OCI-LY3 (cell line): ENCODE results near the gene ZNF653.

Experiments used
- H2AFZ ChIP-seq: fragments of 200-600, 300-600 bp; shearing (Covaris generic); 2 replicates; pipeline ENCODE4 v1.6.0; 2014; ENCODE audit warnings: antibody characterized with exemption, low read depth, low read length
- H3K27ac ChIP-seq: fragments of 200-600, 300-600 bp; sonication (generic); 2 replicates; pipeline ENCODE4 v1.5.1; 2014; ENCODE audit warnings: mild to moderate bottlenecking, low read length, moderate library complexity, mixed read lengths
- H3K27me3 ChIP-seq: fragments of 200-600, 300-600 bp; sonication (generic); 2 replicates; pipeline ENCODE4 v1.6.1; 2014; ENCODE audit warnings: low read depth, low read length, mixed read lengths
- H3K36me3 ChIP-seq: fragments of 200-600, 300-600 bp; sonication (generic); replicated peaks from 2 replicates; pipeline ENCODE3; 2014; ENCODE audit warnings: low read depth, low read length, mixed read lengths
- H3K4me1 ChIP-seq: fragments of 300-600, 200-600 bp; sonication (generic); 2 replicates; pipeline ENCODE4 v1.6.1; 2014; ENCODE audit warnings: low read length, mixed read lengths
- H3K4me2 ChIP-seq: fragments of 200-600, 300-600 bp; sonication (generic); 2 replicates; pipeline ENCODE4 v1.6.1; 2014; ENCODE audit warnings: low read length, mixed read lengths
- H3K4me3 ChIP-seq: fragments of 300-600, 200-600 bp; sonication (generic); 2 replicates; pipeline ENCODE4 v1.5.1; 2014; ENCODE audit warnings: antibody characterized with exemption, mild to moderate bottlenecking, low read length, moderate library complexity
- H3K79me2 ChIP-seq: fragments of 300-600, 200-600 bp; shearing (Covaris generic); 2 replicates; pipeline ENCODE4 v1.6.1; 2014; ENCODE audit warnings: mild to moderate bottlenecking, low read length, mixed read lengths
- H3K9ac ChIP-seq: fragments of 300-600, 200-600 bp; shearing (Covaris generic); 2 replicates; pipeline ENCODE4 v1.6.0; 2014; ENCODE audit warnings: mild to moderate bottlenecking, low read length, moderate library complexity
- H3K9me3 ChIP-seq: fragments of 200-600, 300-600 bp; shearing (Covaris generic); 2 replicates; pipeline ENCODE4 v1.6.1; 2014; ENCODE audit warnings: low read length, mixed read lengths; ENCODE audit not compliant: insufficient read depth
- H4K20me1 ChIP-seq: fragments of 200-600, 300-600 bp; sonication (generic); 2 replicates; pipeline ENCODE4 v1.6.1; 2016; ENCODE audit warnings: low read length, mixed read lengths; ENCODE audit not compliant: insufficient read depth
- EZH2phosphoT487 ChIP-seq: fragments of 200-600 bp; shearing (Covaris generic); IDR thresholded peaks from 2 replicates; pipeline ENCODE4 v1.6.1; 2018; ENCODE audit warnings: antibody characterized with exemption, mixed run types, low read depth
- TF ChIP-seq, protein P1 (sequence below): fragments of 200-600, 300-600 bp; sonication (generic); IDR thresholded peaks from 2 replicates; pipeline ENCODE4 v1.5.1; 2014; ENCODE audit warnings: antibody characterized with exemption, low read length, low read depth

Gene ZNF653

DNA sequence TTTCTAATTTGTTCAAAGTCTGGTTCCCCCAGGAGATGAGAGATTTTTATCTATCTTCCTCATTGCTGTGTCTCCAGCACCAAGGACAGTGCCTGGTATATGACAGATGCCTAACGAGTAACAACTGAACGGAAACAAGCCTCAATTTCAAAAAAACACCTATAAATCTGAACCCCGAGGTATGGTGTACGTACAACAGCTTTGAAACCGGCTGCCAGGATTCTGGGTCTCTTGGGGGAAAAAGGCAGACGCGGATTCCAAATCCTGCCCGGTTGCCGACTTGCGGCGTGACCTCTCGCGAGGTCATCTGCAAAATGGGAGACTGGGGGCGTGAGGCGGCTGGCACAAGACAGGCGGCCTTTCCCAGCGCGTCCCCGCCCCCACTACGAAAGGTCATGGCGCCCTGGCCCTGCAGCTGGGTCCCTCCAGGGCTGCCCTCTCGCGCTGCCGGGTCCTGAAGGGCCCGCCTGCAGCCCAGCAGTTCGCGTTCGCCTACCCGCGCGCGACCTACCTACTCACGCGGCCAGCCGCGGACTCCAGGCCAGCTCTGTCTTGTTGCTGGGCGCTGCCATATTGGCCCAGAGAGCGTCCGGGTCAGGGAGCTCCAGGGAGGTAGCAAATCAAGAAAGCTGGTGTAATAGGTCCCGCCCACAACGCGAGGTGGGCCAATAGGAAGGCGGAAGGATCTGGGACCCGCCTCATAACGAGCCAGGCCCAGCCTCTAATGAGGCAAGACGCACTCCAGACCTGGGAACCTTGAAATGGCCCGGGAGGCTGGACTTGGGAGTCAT, 23.1 kb upstream of the ZNF653 start, which contains the start of gene ECSIT:
TSS of gene ECSIT (minus strand) at position 584 of the 791 bp plus-strand sequence. CDS start 9,964 bp downstream, outside the sequence.
- Histone ChIP-seq H3K4me1 (peaks cover 7% of the 10 kb centered on the region), H2AFZ (peak within 1 kb of the TSS; percentile 75), H4K20me1 (no peaks in the 10 kb centered on the region), H3K4me3 (peak within 1 kb of the TSS; percentile 88), H3K27ac (peak within 1 kb of the TSS; percentile 57), H3K27me3 (no peaks in the 10 kb centered on the region), H3K36me3 (peaks cover 5% of the 10 kb centered on the region), H3K4me2 (peak within 1 kb of the TSS; percentile 82), H3K9ac (peak within 1 kb of the TSS; percentile 68), H3K9me3 (no peaks in the 10 kb centered on the region), H3K79me2 (peaks cover 20% of the 10 kb centered on the region)
- no peak for TF ChIP-seq EZH2phosphoT487
- TF ChIP-seq, protein P1, sequence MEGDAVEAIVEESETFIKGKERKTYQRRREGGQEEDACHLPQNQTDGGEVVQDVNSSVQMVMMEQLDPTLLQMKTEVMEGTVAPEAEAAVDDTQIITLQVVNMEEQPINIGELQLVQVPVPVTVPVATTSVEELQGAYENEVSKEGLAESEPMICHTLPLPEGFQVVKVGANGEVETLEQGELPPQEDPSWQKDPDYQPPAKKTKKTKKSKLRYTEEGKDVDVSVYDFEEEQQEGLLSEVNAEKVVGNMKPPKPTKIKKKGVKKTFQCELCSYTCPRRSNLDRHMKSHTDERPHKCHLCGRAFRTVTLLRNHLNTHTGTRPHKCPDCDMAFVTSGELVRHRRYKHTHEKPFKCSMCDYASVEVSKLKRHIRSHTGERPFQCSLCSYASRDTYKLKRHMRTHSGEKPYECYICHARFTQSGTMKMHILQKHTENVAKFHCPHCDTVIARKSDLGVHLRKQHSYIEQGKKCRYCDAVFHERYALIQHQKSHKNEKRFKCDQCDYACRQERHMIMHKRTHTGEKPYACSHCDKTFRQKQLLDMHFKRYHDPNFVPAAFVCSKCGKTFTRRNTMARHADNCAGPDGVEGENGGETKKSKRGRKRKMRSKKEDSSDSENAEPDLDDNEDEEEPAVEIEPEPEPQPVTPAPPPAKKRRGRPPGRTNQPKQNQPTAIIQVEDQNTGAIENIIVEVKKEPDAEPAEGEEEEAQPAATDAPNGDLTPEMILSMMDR = no peak

DNA sequence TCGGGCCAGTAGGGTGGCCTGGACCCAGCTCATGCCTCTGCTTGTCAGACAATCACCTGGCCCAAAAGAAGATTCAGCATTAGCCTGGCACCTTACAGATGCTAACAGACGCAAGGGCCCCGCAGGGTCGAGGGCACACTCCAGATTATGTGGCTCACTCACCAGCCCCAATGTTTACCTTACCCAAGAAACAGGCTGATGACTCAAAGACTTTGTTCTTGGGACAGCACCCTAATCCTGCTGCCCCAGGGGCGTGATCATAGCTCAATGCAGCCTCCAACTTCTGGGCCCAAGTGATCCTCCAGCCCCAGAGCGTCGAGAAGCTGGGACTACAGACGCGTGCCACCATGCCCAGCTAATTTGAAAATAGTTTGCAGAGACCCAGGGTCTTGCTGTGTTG, 13.5 kb upstream of the ZNF653 start:
- no peak overlapping the region for H3K4me2 ChIP-seq
- H4K20me1 ChIP-seq = no peaks in the 10 kb centered on the region
- no peak overlapping the region for H3K4me3 ChIP-seq
- H3K9me3 ChIP-seq = no peaks in the 10 kb centered on the region
- no peak overlapping the region for H3K9ac ChIP-seq
- no peak overlapping the region for H2AFZ ChIP-seq
- H3K4me1 ChIP-seq = no peaks in the 10 kb centered on the region
- no peak overlapping the region for H3K27ac ChIP-seq
- peaks cover 16% of the 10 kb centered on the region for H3K36me3 ChIP-seq
- TF ChIP-seq EZH2phosphoT487 = no peak
- TF ChIP-seq, protein P1 = no peak
- H3K27me3 ChIP-seq = no peaks in the 10 kb centered on the region
- H3K79me2 ChIP-seq = no peaks in the 10 kb centered on the region; the same call in 1 of the 2 replicates

DNA sequence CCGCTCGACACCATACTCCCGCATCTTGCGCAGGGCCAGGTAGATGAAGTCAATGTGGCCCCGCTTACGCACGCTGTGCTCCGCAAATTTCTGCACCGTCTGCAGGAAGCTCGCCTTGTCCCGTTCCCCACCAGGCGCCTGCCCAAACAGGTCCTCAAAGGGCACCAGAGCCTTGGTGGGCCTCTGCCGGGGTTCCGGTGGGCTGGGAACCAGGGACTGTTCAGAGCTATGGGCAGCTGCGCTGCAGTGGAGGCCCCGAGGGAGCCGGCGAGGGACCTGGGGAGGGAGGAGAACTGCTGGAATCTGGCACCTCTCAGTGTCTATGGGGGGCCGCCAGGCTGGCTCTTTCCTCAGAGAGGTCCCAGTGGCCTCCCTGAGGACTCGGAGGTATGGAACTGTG, 8.3 kb upstream of the ZNF653 start:
- Histone ChIP-seq H3K27ac (no peak overlapping the region), H2AFZ (no peak overlapping the region), H3K36me3 (peaks cover 10% of the 10 kb centered on the region), H4K20me1 (no peaks in the 10 kb centered on the region), H3K27me3 (no peaks in the 10 kb centered on the region), H3K79me2 (no peaks in the 10 kb centered on the region), H3K4me2 (no peak overlapping the region), H3K4me3 (no peak overlapping the region), H3K9me3 (no peaks in the 10 kb centered on the region), H3K9ac (no peak overlapping the region), H3K4me1 (no peaks in the 10 kb centered on the region)
- TF ChIP-seq, protein P1 = no peak
- TF ChIP-seq EZH2phosphoT487 = no peak

DNA sequence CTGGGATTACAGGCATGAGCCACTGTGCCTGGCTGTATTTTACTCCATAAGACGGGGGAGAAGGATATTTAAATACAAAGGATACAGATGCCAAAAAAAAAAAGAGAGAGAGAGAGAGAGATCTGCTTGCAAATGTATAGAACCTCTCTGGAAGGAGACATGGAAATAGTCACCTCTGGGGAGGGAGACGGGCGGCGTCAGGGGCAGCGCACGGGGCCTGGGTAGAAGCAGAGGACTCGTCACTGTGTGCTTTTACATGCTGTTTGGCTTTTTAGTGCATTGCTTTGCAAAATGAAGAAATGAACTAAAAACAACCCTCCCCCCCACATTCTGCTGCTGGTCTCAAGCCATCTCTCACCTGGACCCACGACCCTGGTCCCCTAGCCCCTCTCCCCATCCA, 4.8 kb upstream of the ZNF653 start:
- Histone ChIP-seq H3K27me3 (no peaks in the 10 kb centered on the region), H3K9ac (no peak overlapping the region), H4K20me1 (no peaks in the 10 kb centered on the region), H3K27ac (no peak overlapping the region), H3K36me3 (peaks cover 9% of the 10 kb centered on the region), H3K4me3 (no peak overlapping the region), H2AFZ (no peak overlapping the region), H3K4me1 (peaks cover 11% of the 10 kb centered on the region), H3K79me2 (peaks cover 3% of the 10 kb centered on the region; the same call in 1 of the 2 replicates), H3K9me3 (no peaks in the 10 kb centered on the region), H3K4me2 (no peak overlapping the region)
- TF ChIP-seq, protein P1 = no peak
- no peak for TF ChIP-seq EZH2phosphoT487
